Mucosa of descending colon (tissue), 3 donors: ENCODE measurements around the gene CTCFL. TPM values are rescaled to one million over a fixed set of nuclear protein-coding genes. Genes with fewer than 3 reads are reported as not detected.

ENCODE experiments used
- ATAC-seq: fragments of 200-7000 bp; cut with Tn5 transposase; one replicate; pipeline ENCODE4 v1.9.1; 2020; ENCODE audit warnings: mild to moderate bottlenecking, moderate library complexity
- DNase-seq, 3 donors: peaks; one replicate each; pipeline ENCODE4 v3.0.0-alpha.2; 2020
- H3K36me3 ChIP-seq: fragments of 200-600 bp; one replicate; pipeline ENCODE4 v1.8.0; 2021; ENCODE audit warnings: low read depth, mild to moderate bottlenecking
- H3K4me1 ChIP-seq: fragments of 200-600 bp; one replicate; pipeline ENCODE4 v1.8.0; 2021; ENCODE audit warnings: low read depth, mild to moderate bottlenecking
- H3K4me3 ChIP-seq: fragments of 200-600 bp; one replicate; pipeline ENCODE4 v1.8.0; 2021; ENCODE audit warnings: mild to moderate bottlenecking
- H3K9me3 ChIP-seq: fragments of 200-600 bp; one replicate; pipeline ENCODE4 v1.8.0; 2021; ENCODE audit warnings: mild to moderate bottlenecking
- CTCF ChIP-seq: fragments of 200-600 bp; IDR thresholded peaks from one replicate; pipeline ENCODE4 v1.8.0; 2022; ENCODE audit warnings: antibody characterized with exemption, mild to moderate bottlenecking
- intact Hi-C, 2 donors: fragments of 100-400 bp; cut with DNase I in 1 of 2; cut with micrococcal nuclease in 1 of 2; formaldehyde crosslinking; loops; one replicate each; pipeline versions ENCODE4 v1.11.0 to v1.11.1; 2022; cut with DNase I, micrococcal nuclease
- total RNA-seq, 3 donors: library from RNA; stranded (reverse); fragmentation: NEBNext Ultra II Directional in 2 of 3; extraction: Animal tissue kit (Norgen Biotek cat#: 25700) in 2 of 3; gene quantifications; one replicate each; pipeline versions ENCODE4 v1.2.1 to v1.2.4, GENCODE V29; 2021 to 2023
- donor health status: DM: no; HTN: no; CAD: no; lungs with moderate emphysema.
- donor health status: DM: no; HTN: no; CAD: no.
- donor health status: DM: no; HTN: yes; CAD: no.

CTCFL gene
- total RNA-seq, 3 donors from 2014 or later, result not detected

DNA sequence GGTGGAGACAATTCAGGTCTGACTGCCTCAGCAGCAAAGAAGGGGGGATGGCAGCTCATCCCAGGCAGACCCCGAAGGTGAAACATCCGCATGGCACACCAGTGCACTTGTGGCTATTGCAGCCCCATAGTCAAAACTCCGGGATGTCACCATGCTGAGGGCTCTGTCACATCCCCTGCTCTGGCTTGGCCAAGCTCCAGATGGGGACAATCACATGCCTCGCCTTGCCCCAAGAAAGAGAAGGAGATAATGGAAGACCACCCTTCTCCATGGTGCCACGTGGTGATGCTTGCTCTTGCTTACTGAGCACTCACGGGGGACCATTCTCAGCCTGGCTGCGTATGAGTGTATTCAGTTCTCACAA lies 73.5 kb downstream of the CTCFL start:
- no peak for TF ChIP-seq CTCF
- DNase-seq, result no peak
- Histone ChIP-seq H3K4me3 (no peak overlapping the region), H3K9me3 (no peaks in the 10 kb centered on the region), H3K4me1 (no peaks in the 10 kb centered on the region), H3K36me3 (no peaks in the 10 kb centered on the region)
- no peak for ATAC-seq
- intact Hi-C loops, result no loop called here

DNA sequence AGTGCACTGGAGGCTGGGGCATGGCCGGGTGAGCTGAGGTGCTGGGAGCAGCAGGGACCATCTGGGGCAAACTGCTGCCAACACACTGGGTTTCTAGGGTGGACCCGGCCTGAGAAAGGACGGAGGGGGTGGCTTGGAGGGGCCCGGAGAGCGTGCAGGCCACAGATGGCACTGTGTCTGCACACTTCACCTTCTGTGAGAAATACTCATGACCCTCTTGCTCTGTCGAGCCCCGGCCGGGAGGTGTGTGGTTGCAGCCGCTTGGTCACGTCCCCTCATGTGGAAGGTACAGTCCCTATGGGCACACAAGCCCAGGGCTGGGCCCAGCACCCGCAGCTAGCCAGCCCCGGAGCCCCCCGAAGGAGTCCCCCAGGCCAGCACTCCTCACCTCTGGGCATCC lies 74.0 kb downstream of the CTCFL start:
- DNase-seq, result no peak
- Histone ChIP-seq H3K36me3 (no peaks in the 10 kb centered on the region), H3K9me3 (no peaks in the 10 kb centered on the region), H3K4me1 (no peaks in the 10 kb centered on the region), H3K4me3 (no peak overlapping the region)
- peak; percentile 17 for ATAC-seq
- no peak for TF ChIP-seq CTCF
- intact Hi-C loops, result no loop called here

- no peaks in the 10 kb centered on the region for H3K36me3 ChIP-seq
- H3K9me3 ChIP-seq, result no peaks in the 10 kb centered on the region
- no peak overlapping the region for H3K4me3 ChIP-seq
- H3K4me1 ChIP-seq, result no peaks in the 10 kb centered on the region
- ATAC-seq (peak; percentile 78), DNase-seq (peak in 2 of 3 donors; percentile 46 to 83)
- TF ChIP-seq CTCF, result no peak
- intact Hi-C loops, result no loop called here
Measured at GRCh38 chr20:57450419-57450818, 74.5 kb downstream of the CTCFL start.

GRCh38 chr20:57449398-57450354 lies 75.3 kb downstream of the CTCFL start:
- Histone ChIP-seq H3K9me3 (no peaks in the 10 kb centered on the region), H3K36me3 (no peaks in the 10 kb centered on the region), H3K4me3 (no peak overlapping the region), H3K4me1 (no peaks in the 10 kb centered on the region)
- no peak for TF ChIP-seq CTCF
- ATAC-seq (no peak), DNase-seq (no peak)
- intact Hi-C loops, result no loop called here

DNA sequence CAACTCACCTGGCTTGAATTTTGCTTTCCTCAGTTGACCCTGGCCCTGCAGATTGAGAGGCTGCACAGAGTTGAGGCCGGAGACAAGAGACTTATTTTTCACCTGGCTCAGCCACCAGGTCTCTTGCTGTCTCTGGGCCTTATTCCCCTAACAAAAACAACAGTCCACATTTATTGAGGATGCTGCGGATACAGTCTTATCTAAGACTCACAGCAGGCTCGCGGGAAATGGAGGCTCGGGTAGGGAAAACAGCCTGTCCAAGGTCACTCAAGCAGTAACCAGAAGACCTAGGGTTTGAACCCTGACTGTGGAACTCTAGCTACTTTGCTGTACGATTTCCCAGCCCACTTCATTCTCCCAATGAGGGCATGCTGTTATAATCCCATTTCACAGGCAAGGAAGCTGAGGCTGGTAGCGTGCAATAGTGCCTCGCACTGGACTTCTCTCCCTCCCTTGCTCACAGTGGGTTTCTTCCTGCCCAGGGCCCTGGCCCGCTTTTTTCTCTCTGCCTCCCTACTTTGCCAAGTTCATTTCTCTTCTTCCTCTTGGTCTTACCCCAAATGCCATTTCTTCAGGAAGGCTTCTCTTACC lies 76.1 kb downstream of the CTCFL start:
- intact Hi-C loops, result no loop called here
- Histone ChIP-seq H3K4me1 (no peaks in the 10 kb centered on the region), H3K36me3 (no peaks in the 10 kb centered on the region), H3K4me3 (no peak overlapping the region), H3K9me3 (no peaks in the 10 kb centered on the region)
- ATAC-seq (no peak), DNase-seq (no peak)
- TF ChIP-seq CTCF, result no peak

Other genes with a start within 250 kb of the CTCFL start
- not detected for gene SPO11, start 195.3 kb downstream of the CTCFL start, total RNA-seq
- gene RAE1, start 173.9 kb downstream of the CTCFL start, total RNA-seq, result 10 to 100 TPM; 17.6 to 21.0 (median 19.9) TPM
- gene RBM38, start 133.7 kb downstream of the CTCFL start, total RNA-seq, result 10 to 100 TPM; 29.5 to 85.5 (median 36.8) TPM
- 100 to 1,000 TPM; 134 to 467 (median 136) TPM for gene PCK1, start 36.0 kb upstream of the CTCFL start, total RNA-seq
- gene ZBP1, start 95.3 kb upstream of the CTCFL start, total RNA-seq, result 10 to 100 TPM in 1 of 3 donors, 1 to 10 TPM in 2; 1.8 to 12.8 (median 3.6) TPM
- gene PMEPA1, start 184.9 kb upstream of the CTCFL start, total RNA-seq, result 10 to 100 TPM; 18.5 to 35.5 (median 23.5) TPM